HG02798 (cell line): ENCODE measurements around the gene TTC31.
A peak's percentile ranks its signal among the peaks of the same experiment; 100 is the strongest.
"Not testable (repeated sequence)": the region's sequence is repeated elsewhere in the genome, so short reads cannot be mapped to it uniquely, and the experiment has no call there.

Source experiments
- ATAC-seq: cut with Tn5 transposase; IDR thresholded peaks from one replicate; pipeline ENCODE4 v1.9.1; 2021; ENCODE audit warnings: mild to moderate bottlenecking; ENCODE audit not compliant: unreplicated experiment, poor library complexity

Gene TTC31

DNA sequence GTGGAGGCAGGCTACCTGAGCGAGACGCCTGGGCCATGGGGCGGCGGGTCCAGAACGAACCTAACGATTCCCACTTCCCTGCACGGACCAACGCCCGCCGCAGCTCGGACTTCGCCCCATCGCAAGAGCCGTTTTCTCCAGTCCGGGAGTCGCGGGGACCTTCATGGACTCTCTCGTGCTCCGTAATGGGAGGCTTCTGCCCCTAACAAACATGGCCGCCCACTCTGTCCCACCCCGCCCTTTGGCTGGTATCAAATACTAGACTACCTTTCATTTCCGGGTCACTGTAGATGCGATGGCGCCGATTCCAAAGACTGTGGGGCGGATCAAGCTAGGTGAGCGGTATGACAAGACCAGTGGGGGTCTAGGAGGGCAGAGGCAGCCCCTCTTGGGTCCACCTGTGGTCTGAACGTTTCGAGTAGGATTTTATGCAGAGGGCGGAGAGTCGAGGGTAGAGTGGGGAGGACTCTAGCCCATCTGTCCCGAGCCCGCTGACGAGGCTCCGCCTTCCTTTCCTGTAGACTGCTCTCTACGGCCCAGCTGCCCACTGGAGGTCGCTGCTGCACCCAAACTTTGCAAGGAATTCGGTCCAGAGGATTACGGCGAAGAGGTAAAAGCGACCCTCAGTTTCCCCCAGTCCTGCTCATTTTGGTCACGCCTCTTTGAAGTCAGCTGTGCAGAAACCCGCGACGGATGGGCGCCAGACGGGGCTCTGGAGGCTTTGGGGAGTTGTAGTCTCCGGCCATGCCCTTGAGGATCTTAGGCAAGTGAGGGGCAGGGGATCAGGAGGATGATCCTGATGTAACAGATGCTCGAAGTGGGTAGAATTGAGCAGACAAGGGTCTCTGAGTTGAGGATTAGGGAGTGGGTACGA, at the start of gene TTC31, which contains the start of gene CCDC142:
TTC31 (plus strand) TSS at position 281 of the 874 bp plus-strand sequence; CDS start at position 296, 15 bp downstream.
CCDC142 (minus strand) TSS at position 198 of the 874 bp plus-strand sequence; CDS start at position 37, 161 bp downstream.
- peak; percentile 93 for ATAC-seq

DNA sequence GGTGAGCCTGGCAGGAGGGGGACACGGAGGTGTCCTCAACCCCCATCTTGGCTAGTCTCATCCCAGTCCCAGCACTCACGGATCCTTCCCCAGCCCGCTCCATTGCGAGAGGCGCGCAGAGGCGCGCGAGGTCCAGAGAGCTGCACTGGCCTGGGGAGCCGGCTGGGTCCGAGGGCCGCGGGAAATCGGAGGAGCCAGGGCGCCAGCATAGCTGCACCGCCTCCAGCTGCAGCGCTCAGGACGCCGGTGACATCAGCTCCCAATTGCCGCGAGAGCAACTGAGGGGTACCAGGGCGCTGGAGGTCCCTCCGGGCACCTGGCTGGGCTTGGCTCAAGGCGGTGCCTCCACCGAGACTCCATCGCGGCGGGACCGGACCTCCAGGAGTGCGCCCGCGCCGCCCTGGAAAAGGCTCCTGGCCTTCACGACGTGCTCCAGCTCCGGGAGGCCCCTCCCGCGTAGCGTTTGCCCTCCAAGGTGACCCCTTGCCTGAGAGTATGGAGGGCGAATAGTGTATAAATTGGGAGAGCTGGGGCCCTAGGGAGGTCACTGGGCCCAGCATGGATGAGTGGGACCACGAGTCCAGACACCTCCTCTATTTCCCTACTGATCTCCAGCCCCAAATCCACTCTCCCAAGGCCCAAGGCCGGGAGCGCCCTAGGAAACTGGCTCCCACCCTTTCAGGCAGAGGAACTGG, 46.6 kb upstream of the TTC31 start:
- no peak for ATAC-seq

DNA sequence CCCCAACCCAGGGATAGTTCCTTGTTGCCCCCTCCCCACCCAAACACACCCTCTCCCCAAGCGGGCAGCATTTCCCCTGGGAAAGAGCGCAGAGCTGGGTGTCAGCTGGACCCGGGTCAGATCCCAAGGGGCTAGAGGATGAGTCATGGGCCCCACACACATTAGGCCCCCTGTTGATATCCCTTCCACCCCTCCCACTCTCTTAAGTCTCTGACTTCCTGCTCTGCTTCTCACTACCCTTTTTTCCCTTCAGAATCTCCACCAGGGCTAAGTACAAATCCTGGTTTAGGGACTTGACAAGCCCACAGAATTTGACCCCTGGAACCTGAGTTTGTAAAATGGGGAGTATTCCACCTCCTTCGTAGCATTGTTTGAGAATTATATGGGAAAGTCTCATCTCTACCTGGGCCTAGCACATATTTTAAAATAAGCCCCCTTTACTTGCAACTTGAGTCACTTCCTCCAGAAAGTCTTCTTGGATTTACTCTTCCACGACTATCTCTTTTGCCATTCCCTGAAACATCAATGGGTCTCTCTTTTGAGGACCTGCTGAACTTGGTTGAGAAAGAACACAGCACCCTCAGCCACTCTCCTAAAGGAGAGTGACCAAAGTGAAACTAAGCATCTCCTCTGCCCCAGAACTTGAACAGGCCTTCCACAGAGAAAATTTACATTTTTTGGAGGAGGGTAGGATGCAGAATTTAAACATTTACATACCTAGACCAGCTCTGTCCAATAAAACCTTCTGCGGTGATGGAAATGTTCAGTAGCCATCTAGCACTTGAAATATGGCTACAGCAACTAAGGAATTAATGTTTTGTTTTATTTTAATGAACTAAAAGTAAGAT, 45.8 kb upstream of the TTC31 start:
- no peak for ATAC-seq

DNA sequence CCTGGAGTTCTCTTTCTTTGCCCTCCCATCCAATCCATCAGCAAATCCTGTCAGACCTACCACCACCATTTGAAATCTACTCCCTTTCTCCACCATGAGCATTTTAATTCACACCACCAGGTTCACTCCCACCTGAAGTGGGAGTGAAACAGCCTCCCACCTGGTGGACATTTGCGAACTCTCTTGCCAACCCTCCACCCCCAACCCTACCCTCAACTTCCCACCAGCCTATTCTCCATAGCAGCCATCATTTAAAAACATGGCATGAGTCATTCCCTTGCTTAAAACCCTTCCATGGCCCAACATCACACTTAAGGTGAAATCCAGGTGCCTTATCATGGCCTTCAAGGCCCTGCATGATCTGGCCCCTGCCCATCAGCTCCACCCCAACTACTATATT, 44.6 kb upstream of the TTC31 start:
- no peak for ATAC-seq

DNA sequence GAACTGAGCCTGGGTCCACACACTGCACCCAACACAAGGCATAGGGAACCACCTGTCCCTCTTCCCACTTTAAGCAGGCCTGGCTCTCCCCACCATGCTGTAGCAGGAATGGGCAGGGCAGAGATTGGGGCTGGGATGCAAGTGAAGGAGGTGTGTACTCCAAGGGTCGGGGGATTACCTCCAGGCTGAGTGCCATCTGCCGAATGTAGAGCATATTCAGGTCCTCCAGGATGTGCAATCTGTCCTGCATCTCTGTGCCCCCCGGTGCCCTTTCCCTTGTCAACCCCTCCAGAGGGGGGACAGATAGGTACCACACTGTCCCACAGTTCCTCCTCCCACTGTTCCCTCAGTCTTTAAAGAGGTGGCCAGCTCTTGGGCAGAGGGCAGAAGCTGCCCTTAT, 43.5 kb upstream of the TTC31 start:
- no peak for ATAC-seq

DNA sequence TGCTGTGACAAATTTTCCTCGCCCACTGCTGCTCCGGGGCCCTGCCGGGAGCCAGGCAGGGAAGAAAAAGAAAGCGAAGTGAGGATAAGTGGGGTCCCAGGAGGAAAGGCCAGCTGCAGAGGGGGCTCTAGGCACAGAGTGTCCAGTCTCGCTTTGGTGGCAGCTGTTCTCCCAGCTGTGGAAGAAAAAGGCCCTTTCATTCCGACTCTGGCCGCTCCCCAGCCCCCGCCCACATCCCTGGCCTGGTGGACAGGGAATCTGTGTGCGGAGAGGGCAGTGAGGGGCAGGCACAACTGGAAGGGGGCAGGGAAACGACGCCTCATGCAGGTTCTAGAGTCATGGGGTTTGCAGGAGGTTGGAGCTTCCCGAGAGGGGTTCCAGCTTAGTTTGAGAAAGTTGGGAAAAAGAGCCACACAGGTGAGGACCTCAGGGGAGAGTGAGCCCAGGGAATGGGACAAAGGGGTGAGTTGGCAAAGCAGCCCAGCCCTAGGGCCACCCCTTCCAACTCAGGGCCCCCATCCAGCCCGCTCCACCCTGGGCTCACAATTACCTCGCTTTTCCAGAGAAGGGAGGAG, 43.0 kb upstream of the TTC31 start:
- ATAC-seq = no peak

DNA sequence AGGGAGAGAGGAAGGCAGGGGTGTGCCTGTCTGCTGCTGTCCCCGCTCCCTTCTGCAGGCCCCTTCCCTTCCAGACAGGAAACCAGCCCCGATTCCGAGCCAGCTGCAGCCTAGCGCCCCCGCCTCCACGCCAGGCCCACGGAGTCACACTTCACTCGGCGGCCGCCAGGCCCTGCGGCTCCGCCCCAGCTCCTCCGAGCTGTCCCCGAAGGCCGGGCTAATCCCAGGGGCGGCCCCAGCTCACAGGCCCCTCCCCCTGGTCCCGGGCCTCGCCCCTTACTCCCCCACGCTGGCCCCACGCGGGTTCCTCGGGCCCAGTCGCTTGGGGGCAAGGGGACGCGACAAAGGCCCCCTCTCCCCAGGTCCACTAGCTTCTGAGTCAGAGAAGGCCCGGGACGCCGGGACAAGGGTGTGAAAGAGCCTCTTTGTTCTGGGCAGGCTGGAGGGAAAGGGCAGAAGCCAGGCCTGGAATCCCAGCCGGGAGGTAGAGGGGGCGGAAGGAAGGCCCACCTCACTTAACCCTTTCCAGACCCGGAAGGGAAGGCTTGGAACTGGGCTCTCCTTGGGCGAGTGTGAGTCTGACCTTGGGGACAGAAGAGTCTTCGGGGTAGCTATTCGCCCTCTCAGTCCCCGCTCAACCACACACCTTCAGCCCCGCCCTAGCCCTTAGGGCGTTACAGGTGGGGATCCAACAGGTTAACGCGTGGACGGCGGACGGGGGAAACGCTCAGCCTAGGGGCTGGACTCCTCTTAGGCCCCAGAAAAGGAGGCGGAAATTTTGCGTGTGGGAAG, 42.3 kb upstream of the TTC31 start:
- peak; percentile 94 for ATAC-seq

DNA sequence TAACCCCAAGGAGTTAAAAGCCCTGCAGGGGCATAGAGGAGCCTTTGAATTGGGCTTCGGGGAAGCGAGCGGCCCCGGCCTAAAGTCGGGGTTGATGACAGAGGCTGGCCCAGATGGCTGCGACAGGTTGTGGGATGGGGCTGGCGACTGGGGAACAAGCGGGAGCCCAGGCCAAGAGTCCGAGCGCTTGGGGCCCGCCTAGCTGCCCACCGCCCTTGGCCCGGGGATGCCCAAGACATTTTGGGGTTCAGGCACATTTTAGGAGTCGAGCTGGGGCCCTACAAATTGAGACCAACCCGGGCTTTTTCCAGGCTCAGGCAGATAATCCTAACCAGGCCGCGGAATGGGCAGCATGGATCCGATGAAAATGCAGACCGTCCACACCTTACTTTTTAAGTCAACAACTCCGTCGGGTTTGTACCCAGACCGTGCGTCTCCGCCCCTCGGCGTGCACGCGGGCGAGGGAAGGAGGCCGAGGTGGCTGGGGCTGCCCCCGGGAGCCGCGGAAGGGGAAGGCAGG, 41.7 kb upstream of the TTC31 start:
- ATAC-seq = no peak

DNA sequence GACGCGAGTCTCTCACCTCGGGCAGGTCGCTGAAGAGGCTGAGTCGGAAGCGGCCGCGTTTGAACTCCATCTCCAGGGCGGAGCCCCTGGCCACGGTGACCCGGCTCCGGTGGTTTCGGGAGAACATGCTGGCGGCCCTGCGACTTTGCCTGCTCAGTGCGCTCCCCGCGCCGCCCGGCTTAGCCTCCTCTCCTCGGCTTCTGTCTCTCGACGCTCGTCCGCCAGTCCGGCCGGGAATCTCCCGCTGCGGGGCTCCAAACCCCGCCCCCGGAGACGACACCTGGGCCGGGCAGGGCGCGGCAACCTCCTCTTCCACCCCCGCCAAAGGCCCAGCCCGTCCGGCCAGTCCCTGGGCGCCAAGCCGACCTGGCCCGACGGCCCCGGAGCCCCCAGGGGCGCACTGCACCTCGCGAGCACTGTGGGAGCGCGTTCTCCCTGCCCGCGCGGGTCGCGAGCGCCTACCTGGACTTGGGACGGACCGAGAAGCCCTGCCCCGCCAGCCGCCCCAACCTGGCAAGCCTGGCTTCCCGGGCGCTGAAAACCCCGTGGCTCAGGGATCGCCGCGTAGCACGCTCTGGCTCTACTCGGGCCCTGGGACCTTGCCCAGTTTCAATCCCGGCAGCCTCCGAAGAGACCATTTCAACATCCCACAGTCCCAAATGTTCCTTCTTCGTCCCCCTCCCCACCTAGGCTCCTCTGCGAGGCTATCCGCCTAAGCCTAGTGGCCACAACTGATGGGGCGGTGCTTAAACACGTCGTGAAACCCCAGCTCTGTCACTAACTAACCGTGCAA, 41.0 kb upstream of the TTC31 start, which contains the start of gene RTKN:
RTKN (minus strand) TSS at position 248 of the 793 bp plus-strand sequence; CDS start at position 127, 121 bp downstream.
- peak; percentile 16 for ATAC-seq

DNA sequence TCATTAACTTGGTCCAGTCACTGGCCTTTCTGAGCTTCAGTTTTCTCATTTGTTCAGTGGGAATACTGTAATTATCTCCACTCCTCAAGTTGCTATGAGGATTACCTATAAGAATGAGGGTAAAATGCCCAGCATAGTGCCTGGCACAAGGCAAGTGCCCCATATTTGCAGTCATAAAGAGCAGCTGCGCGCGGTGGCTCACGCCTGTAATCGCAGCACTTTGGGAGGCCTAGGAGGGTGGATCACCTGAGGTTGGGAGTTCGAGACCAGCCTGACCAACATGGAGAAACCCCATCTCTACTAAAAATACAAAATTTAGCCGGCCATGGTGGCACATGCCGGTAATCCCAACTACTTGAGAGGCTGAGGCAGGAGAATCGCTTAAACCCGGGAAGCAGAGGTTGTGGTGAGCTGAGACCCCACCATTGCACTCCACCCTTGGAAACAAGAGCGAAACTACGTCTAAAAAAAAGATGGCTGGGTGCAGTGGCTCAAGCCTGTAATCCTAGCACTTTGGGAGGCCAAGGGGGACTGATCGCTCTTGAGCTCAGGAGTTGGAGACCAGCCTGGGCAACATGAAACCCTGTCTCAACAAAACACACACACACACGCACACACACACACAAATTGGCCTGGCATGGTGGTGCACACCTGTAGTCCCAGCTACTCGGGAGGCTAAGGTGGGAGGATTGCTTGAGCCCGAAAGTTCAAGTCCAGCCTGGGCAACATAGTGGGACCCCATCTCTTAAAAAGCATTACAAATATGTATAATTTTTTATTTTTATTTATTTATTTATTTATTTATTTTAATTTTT, 40.2 kb upstream of the TTC31 start:
- not testable (repeated sequence) for ATAC-seq

DNA sequence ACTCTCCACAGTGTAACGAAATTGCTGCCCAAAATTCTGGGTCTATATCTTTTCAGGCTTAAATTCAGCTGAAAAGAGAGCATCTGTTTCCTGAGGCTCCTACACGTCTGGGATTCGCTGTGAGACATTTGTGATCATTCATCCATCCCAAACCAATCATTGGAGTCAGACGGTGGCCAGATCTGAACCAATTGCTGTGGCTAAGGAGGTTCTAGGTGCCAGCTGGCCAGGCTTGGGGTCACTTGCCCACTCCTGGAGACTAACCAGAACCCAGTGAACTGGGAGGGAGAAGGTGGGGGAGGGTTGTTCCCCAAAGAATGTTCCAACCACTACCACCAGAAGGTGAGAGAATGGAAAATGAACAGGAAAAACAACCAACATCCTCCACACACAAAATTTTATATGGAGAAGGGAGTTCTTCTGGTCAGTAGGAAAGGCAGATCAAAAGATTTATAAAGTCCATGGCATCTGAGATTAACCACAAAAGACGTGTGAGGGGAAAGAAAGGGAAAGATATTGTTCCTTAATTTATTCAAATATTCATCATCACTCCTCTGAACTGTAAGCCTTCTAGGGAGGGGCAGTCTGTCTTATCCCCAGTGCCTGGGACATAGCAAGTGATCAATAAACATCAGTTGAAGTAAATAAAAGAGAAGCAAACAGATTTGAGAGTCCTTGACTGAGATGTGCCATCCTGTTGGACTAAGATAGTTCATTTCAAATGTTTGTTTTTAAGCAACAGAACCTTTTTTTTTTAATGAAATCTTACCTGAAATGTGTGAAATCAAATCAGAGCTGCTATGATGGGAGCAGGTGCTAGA, 38.2 kb upstream of the TTC31 start:
- no peak for ATAC-seq

DNA sequence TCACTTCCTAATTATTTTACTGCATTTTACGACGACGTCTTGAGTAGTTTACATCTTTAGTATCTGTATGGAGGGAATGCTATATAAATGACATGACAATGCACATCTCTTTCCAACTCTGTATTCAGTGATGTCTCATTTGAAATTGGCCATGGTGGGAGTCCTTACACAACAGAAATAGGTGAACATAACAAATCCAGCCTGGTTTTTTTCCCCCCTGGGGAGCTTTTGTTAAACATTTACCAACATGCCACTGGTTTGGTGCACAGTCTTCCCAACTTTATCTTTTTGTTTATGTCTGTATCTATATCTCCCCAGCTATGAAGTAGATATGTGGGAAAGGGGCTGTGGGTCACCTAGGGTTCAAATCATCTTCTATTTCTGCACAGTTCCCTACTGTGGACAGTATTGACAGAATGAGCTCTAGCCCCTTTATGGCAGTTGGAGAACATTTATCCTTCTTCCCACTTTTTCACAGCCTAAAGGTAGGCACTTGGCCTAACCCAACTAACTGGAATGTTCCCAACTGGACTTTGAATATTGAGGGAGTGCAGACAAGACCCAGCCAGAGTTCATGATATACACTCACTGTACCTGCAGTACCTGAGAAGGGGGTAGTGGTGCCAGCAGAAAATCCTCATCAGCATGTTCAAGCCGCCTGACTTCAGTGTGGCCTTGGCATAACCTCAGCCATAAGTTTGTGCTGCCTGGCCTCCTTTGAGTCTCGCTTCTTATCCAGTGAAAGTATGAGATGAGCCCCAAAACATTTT, 35.5 kb upstream of the TTC31 start:
- ATAC-seq = no peak

DNA sequence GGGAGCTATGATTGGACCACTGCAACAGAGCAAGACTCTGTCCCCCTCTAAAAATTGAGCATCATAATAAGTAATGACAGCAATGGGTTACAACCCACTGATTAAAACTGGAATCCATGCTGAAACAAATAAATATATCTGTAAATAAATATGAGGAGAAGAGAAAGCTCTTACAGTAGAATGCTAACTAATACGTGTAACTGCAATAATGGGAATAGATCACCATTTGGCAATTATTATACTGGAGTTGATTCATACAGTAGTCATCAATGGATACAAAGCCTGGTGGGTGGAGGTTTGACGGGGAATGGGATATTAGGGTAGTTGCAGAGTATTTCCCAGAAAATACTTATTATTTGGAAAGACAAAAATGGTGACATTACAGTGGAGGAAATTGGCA, 34.1 kb upstream of the TTC31 start:
- no peak for ATAC-seq

DNA sequence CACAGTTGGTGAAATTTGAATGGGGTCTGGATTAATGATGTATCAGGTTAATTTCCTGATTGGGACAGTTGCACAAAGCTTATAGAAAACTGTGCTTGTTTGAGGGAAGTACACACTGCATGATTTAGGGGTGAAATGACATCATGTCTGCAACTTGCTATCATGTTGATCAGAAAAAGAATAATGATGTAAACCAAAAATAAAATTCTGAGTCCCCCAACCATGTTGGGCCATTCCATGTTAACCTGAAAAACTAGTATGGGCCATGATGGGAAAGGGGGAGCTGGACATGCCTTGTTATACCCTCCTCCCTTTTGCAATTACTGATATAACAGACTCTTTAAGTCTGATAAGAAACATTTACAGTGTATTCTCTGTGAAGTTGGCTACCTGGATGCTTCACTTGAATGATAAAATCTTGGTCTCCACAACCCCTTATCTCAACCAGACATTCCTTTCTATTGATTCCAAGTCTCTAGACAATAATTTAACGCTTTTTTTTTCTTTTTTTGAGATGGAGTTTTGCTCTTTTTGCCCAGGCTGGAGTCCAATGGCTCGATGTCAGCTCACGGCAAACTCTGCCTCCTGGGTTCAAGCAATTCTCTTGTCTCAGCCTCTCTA, 32.2 kb upstream of the TTC31 start:
- no peak for ATAC-seq
